ENCODE results near the gene AGPAT4. TPM values are rescaled to one million over a fixed set of nuclear protein-coding genes. Genes with fewer than 3 reads are reported as not detected.

AGPAT4 gene
- total RNA-seq, 2 donors from 2014 or later, result 61.0 to 61.1 TPM

DNA sequence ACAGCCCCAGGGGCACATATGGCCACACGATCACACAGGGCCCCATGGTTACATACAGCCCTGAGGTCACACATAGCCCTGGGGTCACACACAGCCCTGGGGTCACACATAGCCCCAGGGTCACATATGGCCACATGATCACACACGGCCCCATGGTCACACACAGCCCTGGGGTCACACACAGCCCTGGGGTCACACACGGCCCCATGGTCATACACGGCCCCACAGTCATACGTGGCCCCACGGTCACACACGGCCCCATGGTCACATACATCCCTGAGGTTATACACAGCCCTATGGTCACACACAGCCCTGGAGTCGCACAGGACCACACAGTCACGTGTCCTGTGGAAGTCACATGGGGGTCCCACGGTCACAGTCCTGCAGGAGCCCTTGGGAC is 120.1 kb downstream of the AGPAT4 start:
- Mint-ChIP-seq H3K27ac (no peak overlapping the region), H3K36me3 (ENCODE audit: low read depth) (peaks cover 88% of the 10 kb centered on the region), H3K9me3 (peaks cover 19% of the 10 kb centered on the region), H3K4me1 (no peaks in the 10 kb centered on the region), H3K27me3 (ENCODE audit: insufficient read depth) (no peaks in the 10 kb centered on the region), H3K4me3 (no peak overlapping the region)
- Histone ChIP-seq H3K27ac (ENCODE audit: low read depth, low read length) (no peak overlapping the region), H3K9ac (ENCODE audit: extremely low read depth, low read length, poor library complexity, severe bottlenecking) (no peak overlapping the region), H3K27me3 (ENCODE audit: control insufficient read depth, insufficient read depth, low read length, poor library complexity, severe bottlenecking) (no peaks in the 10 kb centered on the region), H3K9me3 (ENCODE audit: control insufficient read depth, low read length) (peaks cover 27% of the 10 kb centered on the region), H3K4me1 (ENCODE audit: control insufficient read depth, insufficient read depth, low read length) (no peaks in the 10 kb centered on the region), H3K36me3 (ENCODE audit: control insufficient read depth, insufficient read depth, low read length) (peaks cover 71% of the 10 kb centered on the region), H3K4me3 (ENCODE audit: low read length) (no peak overlapping the region)
- 93 to 100% methylated on average over 3 to 10 of the region's 10 CpGs for WGBS, 2 experiments (ENCODE audit: insufficient coverage in 1 of 2, insufficient read length in 1 of 2)
- TF ChIP-seq, protein P1, sequence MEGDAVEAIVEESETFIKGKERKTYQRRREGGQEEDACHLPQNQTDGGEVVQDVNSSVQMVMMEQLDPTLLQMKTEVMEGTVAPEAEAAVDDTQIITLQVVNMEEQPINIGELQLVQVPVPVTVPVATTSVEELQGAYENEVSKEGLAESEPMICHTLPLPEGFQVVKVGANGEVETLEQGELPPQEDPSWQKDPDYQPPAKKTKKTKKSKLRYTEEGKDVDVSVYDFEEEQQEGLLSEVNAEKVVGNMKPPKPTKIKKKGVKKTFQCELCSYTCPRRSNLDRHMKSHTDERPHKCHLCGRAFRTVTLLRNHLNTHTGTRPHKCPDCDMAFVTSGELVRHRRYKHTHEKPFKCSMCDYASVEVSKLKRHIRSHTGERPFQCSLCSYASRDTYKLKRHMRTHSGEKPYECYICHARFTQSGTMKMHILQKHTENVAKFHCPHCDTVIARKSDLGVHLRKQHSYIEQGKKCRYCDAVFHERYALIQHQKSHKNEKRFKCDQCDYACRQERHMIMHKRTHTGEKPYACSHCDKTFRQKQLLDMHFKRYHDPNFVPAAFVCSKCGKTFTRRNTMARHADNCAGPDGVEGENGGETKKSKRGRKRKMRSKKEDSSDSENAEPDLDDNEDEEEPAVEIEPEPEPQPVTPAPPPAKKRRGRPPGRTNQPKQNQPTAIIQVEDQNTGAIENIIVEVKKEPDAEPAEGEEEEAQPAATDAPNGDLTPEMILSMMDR (conservative IDR thresholded peaks at IDR 0.05), result no peak
- no peak for DNase-seq

DNA sequence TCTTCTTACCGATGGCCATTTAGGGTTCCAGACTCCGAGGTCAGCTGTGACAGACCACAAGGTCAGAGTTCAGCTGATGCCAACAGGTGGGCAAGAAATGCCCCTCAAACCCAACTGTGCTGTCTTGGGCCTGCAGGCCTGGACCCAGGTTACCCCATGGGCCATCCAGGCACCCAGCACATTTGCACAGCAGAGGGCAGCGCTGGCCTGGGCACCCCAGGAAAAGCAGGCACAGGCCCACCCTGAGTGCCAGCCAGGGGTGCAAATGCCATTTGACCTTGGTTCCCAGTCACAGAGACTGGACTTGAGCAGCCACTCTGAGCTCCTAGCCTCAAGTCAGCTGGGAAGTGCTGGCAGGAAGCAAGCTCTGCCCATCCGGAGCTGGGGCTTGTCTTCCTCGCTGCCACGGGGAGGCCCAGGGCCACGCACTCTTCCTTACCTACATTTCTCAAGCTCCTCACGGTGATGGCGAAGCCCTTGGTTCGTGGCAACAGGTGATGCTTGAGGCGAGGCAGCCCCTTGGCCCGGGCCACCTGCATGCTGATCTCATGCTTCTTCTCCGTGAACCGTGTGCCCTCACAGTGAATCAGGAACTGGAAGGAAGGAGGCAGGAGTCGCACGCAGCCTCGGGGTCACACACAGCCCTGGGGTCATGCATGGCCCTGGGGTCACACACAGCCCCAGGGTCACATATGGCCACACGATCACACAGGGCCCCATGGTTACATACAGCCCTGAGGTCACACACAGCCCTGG is 120.8 kb downstream of the AGPAT4 start:
- TF ChIP-seq, protein P1 (conservative IDR thresholded peaks at IDR 0.05), result peak; percentile 58
- DNase-seq, result no peak
- H3K36me3 ChIP-seq (ENCODE audit: control insufficient read depth, insufficient read depth, low read length), result peaks cover 71% of the 10 kb centered on the region
- peaks cover 87% of the 10 kb centered on the region for H3K36me3 Mint-ChIP-seq (ENCODE audit: low read depth)
- peaks cover 20% of the 10 kb centered on the region for H3K9me3 ChIP-seq (ENCODE audit: control insufficient read depth, low read length)
- H3K9me3 Mint-ChIP-seq, result peaks cover 15% of the 10 kb centered on the region
- WGBS, 2 experiments (ENCODE audit: insufficient coverage in 1 of 2, insufficient read length in 1 of 2), result 93 to 97% methylated on average over 14 to 18 of the region's 18 CpGs
- no peak overlapping the region for H3K27ac ChIP-seq (ENCODE audit: low read depth, low read length)
- H3K4me3 Mint-ChIP-seq, result no peak overlapping the region
- H3K9ac ChIP-seq (ENCODE audit: extremely low read depth, low read length, poor library complexity, severe bottlenecking), result no peak overlapping the region
- H3K4me1 Mint-ChIP-seq, result no peaks in the 10 kb centered on the region
- H3K27me3 ChIP-seq (ENCODE audit: control insufficient read depth, insufficient read depth, low read length, poor library complexity, severe bottlenecking), result no peaks in the 10 kb centered on the region
- no peaks in the 10 kb centered on the region for H3K27me3 Mint-ChIP-seq (ENCODE audit: insufficient read depth)
- no peaks in the 10 kb centered on the region for H3K4me1 ChIP-seq (ENCODE audit: control insufficient read depth, insufficient read depth, low read length)
- H3K4me3 ChIP-seq (ENCODE audit: low read length), result no peak overlapping the region
- no peak overlapping the region for H3K27ac Mint-ChIP-seq

DNA sequence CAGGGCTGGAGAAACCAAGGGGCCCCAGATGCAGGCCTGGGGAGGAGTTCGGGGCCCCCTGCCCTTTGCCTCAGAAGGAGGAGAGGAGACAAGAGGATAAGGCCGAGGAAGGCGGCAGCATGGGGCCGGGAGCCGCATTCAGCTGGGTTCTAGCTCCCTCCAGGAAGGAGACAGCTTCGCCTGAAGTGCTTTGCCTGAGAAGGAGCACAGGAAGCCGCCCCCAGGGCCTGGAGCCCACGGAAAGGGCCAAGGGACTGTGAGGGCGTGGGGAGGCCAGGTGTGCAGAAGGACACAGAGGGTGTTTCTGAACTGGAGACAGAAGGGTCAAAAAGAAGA is 121.4 kb downstream of the AGPAT4 start:
- DNase-seq, result no peak
- peaks cover 14% of the 10 kb centered on the region for H3K9me3 ChIP-seq (ENCODE audit: control insufficient read depth, low read length)
- H3K4me3 Mint-ChIP-seq, result no peak overlapping the region
- WGBS, 2 experiments (ENCODE audit: insufficient coverage in 1 of 2, insufficient read length in 1 of 2), result 91 to 92% methylated on average over 4 to 9 of the region's 9 CpGs
- H3K9ac ChIP-seq (ENCODE audit: extremely low read depth, low read length, poor library complexity, severe bottlenecking), result no peak overlapping the region
- no peaks in the 10 kb centered on the region for H3K27me3 ChIP-seq (ENCODE audit: control insufficient read depth, insufficient read depth, low read length, poor library complexity, severe bottlenecking)
- peaks cover 10% of the 10 kb centered on the region for H3K9me3 Mint-ChIP-seq
- H3K36me3 Mint-ChIP-seq (ENCODE audit: low read depth), result peaks cover 87% of the 10 kb centered on the region
- no peaks in the 10 kb centered on the region for H3K4me1 ChIP-seq (ENCODE audit: control insufficient read depth, insufficient read depth, low read length)
- no peaks in the 10 kb centered on the region for H3K4me1 Mint-ChIP-seq
- H3K27ac Mint-ChIP-seq, result no peak overlapping the region
- no peak overlapping the region for H3K27ac ChIP-seq (ENCODE audit: low read depth, low read length)
- TF ChIP-seq, protein P1 (conservative IDR thresholded peaks at IDR 0.05), result no peak
- no peaks in the 10 kb centered on the region for H3K27me3 Mint-ChIP-seq (ENCODE audit: insufficient read depth)
- no peak overlapping the region for H3K4me3 ChIP-seq (ENCODE audit: low read length)
- H3K36me3 ChIP-seq (ENCODE audit: control insufficient read depth, insufficient read depth, low read length), result peaks cover 71% of the 10 kb centered on the region
